ENCODE measurements around the gene ANKRD44.
A peak's percentile ranks its signal among the peaks of the same experiment; 100 is the strongest.

ANKRD44 gene

DNA sequence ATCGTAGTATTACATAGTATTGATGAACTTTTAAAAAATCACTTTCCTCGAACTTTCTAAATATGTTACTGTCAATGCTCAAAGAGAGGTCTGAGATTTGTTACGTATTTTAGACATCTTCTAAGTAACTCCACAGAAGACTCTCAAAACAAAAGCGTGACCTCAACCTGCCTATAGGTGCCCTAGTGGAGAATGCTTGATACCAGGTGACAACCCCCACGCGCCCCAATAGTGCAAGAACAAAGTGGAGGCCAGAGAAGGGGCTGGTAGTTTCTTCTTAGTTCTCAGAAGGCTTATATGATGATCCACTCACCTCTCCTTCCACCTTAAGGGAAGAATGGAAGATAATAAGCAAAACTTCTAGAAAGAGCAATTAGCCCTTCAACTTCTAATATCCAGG lies 102.6 kb downstream of the ANKRD44 start:
- no peak overlapping the region for H3K4me3 ChIP-seq (ENCODE audit: low read depth, low read length)
- TF ChIP-seq, protein P1, sequence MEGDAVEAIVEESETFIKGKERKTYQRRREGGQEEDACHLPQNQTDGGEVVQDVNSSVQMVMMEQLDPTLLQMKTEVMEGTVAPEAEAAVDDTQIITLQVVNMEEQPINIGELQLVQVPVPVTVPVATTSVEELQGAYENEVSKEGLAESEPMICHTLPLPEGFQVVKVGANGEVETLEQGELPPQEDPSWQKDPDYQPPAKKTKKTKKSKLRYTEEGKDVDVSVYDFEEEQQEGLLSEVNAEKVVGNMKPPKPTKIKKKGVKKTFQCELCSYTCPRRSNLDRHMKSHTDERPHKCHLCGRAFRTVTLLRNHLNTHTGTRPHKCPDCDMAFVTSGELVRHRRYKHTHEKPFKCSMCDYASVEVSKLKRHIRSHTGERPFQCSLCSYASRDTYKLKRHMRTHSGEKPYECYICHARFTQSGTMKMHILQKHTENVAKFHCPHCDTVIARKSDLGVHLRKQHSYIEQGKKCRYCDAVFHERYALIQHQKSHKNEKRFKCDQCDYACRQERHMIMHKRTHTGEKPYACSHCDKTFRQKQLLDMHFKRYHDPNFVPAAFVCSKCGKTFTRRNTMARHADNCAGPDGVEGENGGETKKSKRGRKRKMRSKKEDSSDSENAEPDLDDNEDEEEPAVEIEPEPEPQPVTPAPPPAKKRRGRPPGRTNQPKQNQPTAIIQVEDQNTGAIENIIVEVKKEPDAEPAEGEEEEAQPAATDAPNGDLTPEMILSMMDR (conservative IDR thresholded peaks at IDR 0.05; ENCODE audit: low read depth, low read length), result no peak
- no peak for DNase-seq (ENCODE audit: low read depth)

DNA sequence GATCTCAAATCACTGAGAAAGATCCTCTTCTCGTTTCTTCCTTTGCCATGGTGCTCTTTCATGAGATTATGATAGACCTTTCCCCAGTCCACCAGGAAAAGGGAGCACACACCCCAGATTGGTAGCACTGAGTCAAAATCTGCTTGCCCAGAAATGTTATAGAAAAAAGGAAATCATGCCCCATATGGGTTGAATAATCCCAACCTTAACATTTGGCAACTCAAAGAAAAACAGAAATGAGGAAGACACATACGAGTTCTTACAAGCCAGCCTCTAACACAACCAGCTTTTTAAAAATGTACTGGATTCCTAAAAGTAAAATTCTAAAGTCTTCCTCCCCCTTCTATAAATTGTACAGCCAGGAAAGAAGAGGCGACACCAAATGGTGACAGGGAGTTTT lies 103.0 kb downstream of the ANKRD44 start:
- no peak overlapping the region for H3K4me3 ChIP-seq (ENCODE audit: low read depth, low read length)
- TF ChIP-seq, protein P1 (conservative IDR thresholded peaks at IDR 0.05; ENCODE audit: low read depth, low read length), result no peak
- DNase-seq (ENCODE audit: low read depth), result no peak

DNA sequence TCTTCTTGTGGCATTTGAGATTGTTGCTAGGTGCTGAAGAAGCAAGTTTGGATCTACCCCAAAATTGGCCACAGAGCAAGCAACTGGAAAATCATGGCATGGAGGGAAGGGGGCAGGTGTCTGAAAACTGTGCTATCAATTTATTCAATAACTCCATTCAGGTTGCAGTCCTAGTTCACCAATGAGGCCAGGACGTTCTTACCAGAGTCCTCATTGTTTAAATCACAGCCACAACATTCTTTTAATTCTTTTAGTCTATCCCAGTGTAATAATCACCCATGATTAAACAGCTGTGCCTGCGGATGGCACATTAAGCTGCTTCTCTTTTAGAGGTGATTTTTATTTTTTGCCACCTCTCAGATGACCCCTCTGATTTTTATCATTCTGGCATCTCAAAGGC lies 103.5 kb downstream of the ANKRD44 start:
- H3K4me3 ChIP-seq (ENCODE audit: low read depth, low read length), result no peak overlapping the region
- TF ChIP-seq, protein P1 (conservative IDR thresholded peaks at IDR 0.05; ENCODE audit: low read depth, low read length), result no peak
- no peak for DNase-seq (ENCODE audit: low read depth)

DNA sequence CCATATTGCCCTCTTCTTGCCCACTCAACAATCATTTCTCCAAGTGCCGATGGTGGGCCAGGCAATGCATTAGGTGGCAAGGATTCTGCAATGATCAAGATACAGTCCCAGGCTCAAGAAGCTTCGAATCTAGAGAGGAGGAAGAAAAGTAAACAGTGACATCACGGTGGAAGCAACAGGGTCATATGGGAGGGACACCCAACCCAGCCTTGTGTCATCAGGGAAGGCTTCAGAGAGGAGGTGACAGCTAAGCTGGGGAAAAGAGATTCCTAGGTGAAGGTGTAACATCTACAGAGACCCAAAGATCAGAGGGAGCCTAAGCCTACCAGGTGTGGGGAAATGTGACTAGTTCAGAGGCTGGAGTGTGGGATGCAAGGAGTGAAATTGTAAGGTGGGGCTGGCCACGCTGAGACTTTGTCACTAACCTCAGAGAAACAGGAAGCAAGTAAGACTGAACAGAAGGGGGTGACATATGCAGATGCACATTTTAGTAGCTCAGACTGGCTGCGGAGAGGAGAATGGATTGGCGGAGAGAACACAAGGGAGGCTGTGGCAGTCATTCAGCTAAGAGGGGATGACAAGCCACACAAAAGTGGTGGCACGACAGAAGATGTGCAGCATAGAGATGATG lies 104.9 kb downstream of the ANKRD44 start:
- no peak for DNase-seq (ENCODE audit: low read depth)
- TF ChIP-seq, protein P1 (conservative IDR thresholded peaks at IDR 0.05; ENCODE audit: low read depth, low read length), result no peak
- no peak overlapping the region for H3K4me3 ChIP-seq (ENCODE audit: low read depth, low read length)

DNA sequence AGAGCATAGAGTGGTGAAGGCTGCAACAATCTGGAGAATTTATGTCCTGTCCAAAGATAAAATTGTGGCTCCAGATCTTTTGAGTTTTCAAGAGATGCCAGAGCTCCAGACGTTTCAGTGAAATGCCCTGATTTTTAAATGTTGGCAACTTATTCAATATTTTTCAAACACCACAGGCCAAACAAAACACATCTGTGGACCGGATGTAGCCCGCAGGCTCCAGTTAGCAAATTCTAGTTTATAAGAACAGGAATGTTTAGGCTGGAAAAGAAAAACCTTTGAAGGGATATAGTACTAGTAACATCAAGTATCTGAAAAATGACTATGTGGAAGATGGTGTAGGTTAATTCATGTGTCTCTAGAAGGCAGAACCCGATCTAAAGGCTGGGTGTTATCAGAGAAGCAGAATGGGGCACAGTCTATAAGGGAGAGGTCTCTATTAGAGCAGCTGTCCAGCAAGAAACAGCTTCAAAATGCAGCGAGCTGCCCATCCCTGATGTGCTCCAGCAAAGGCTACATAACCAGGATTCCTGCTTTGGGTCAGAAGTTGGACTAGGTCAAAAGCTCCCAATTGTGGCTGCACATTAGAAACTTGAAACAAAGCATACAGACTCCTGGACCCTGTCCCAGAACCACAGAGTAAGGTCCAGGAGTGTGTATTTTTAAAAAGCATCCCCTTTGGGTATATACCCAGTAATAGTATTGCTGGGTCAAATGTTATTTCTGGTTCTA lies 105.9 kb downstream of the ANKRD44 start:
- peak; percentile 45 for DNase-seq (ENCODE audit: low read depth)
- TF ChIP-seq, protein P1 (conservative IDR thresholded peaks at IDR 0.05; ENCODE audit: low read depth, low read length), result no peak
- no peak overlapping the region for H3K4me3 ChIP-seq (ENCODE audit: low read depth, low read length)

DNA sequence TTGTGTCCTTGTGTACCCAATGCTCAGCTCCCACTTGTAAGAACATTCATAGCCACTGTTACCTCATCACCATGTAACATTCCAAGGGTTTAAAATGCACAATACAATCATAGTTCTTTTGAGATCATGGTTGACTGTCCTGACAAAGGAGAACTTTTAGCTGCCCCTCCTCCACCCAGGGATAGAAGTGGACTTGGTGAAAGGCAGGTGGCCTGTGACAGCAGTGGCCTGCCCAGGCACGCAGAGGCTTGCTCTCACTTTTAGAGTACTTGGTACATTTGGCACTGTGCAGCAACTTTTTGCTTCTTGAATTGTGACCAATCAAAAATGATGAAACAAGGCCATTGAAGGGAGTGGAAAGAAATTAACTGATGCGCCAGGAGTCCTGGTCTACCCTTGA lies 108.7 kb downstream of the ANKRD44 start:
- H3K4me3 ChIP-seq (ENCODE audit: low read depth, low read length), result no peak overlapping the region

More for the DNA sequence above, 108.7 kb downstream of the ANKRD44 start:
- TF ChIP-seq, protein P1 (conservative IDR thresholded peaks at IDR 0.05; ENCODE audit: low read depth, low read length), result no peak
- no peak for DNase-seq (ENCODE audit: low read depth)
